Activated CD8-positive, alpha-beta memory T cell treated with anti-CD3 and anti-CD28 coated beads for 48 hours (primary cell): ENCODE data around the gene C11orf65.
"Not testable (repeated sequence)": the region's sequence is repeated elsewhere in the genome, so short reads cannot be mapped to it uniquely, and the experiment has no call there.

ENCODE experiments used
- DNase-seq, 3 experiments: peaks; one replicate each; pipeline ENCODE4 v3.0.0-alpha.2; 2020; ENCODE audit warnings: low read depth in 2 of 3, low spot score in 2 of 3

Gene C11orf65

DNA sequence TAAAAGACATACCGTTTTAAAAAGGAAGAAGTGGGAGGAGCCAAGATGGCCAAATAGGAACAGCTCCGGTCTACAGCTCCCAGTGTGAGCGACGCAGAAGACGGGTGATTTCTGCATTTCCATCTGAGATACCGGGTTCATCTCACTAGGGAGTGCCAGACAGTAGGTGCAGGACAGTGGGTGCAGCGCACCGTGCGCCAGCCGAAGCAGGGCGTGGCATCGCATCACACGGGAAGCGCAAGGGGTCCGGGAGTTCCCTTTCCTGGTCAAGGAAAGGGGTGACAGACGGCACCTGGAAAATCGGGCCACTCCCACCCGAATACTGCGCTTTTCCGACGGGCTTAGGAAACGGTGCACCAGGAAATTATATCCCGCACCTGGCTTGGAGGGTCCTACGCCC is 93.8 kb downstream of the C11orf65 start:
- not testable (repeated sequence) for DNase-seq

GRCh38 chr11:108370990-108371389 is 96.3 kb downstream of the C11orf65 start:
- no peak for DNase-seq

DNA sequence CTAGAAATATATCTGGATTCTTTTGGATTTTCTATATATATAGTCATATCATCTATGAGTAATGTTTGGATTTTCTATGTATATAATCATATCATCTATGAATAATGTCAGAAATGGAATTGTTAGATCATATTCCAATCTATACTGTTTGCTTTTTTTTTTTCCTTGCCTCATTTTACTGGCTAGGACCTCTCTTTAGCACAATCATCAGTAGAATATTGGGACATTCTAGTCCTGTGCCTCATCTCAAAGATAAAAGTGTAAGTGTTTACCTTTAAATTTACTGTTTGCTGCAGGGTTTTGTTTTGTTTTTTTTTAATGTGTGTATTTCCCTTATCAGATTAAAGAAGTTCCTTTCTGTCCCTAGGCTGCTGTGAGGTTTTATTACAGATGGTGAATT is 97.0 kb downstream of the C11orf65 start:
- DNase-seq: no peak

GRCh38 chr11:108369064-108369463 is 98.3 kb downstream of the C11orf65 start:
- DNase-seq: no peak

GRCh38 chr11:108368134-108368533 is 99.2 kb downstream of the C11orf65 start:
- DNase-seq: no peak

DNA sequence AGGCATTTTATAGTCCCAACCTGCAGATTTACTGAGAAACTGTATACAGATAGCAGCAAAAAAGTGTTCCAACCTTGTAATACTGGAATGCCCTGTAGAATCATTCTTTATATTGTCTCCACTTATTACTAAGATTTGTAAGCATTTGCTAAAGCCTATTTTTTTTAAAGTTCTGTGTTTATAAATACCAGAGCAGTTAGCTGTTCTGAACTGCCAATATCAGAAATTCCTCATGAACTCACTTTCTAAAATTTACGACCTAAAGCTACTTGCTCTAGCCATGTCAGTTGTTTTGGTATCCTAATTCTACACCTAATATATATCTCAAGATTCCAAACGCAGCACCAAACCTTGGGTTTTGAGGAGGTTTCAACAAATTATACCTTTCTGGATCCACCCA is 103.2 kb downstream of the C11orf65 start:
- DNase-seq: no peak

GRCh38 chr11:108351468-108351867 is 115.9 kb downstream of the C11orf65 start:
- DNase-seq: no peak

GRCh38 chr11:108346451-108346850 is 120.9 kb downstream of the C11orf65 start:
- no peak for DNase-seq

GRCh38 chr11:108345767-108346166 is 121.6 kb downstream of the C11orf65 start:
- no peak for DNase-seq

- DNase-seq: no peak
These were observed 123.6 kb downstream of the C11orf65 start for GRCh38 chr11:108343714-108344113.

GRCh38 chr11:108341654-108342053 is 125.7 kb downstream of the C11orf65 start:
- no peak for DNase-seq

GRCh38 chr11:108340973-108341372 is 126.4 kb downstream of the C11orf65 start:
- DNase-seq: no peak

GRCh38 chr11:108338750-108339149 is 128.6 kb downstream of the C11orf65 start:
- no peak for DNase-seq

DNA sequence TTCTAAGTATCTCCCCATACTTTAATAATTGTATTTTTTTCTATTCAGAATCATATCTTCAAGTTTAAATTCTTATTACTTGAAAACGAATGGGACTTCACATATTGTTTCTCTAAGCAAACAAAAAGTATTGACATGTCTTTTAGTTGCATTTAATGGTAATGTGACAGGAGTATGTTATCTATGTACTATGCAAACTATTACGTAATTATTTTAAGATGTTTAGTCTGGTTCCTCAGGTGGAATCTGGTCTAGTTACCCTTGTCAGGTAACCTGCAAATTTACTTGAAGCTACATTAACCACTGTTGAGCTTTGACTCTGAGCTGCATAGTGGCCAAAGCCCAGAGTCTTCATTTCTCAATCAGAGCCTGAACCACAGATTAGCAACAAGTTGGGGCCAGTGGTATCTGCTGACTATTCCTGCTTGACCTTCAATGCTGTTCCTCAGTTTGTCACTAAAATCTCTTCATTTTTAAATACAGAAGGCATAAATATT is 133.9 kb downstream of the C11orf65 start:
- DNase-seq: no peak
